Measurements from ENCODE around the gene RELB. TPM values are rescaled to one million over a fixed set of nuclear protein-coding genes. Genes with fewer than 3 reads are reported as not detected.

The RELB gene
- total and polyA plus RNA-seq, 2 donors (not counting 1 experiment from before 2014, with no cell fraction given): 2.3 to 11.7 TPM

- Histone ChIP-seq H3K79me2 (ENCODE audit: control insufficient read depth, insufficient read depth, low read length) (no peaks in the 10 kb centered on the region), H3K9ac (ENCODE audit: insufficient read depth, low read length) (no peak overlapping the region), H3K4me3 (replicated peaks in 1 of 4; ENCODE audit: control extremely low read depth in 1 of 4, insufficient read depth in 1 of 4, low read depth in 3 of 4, low read length in 4 of 4) (no peak overlapping the region), H2AFZ (ENCODE audit: low read length) (no peak overlapping the region), H3K36me3 (ENCODE audit: control insufficient read depth, insufficient read depth, low read length) (no peaks in the 10 kb centered on the region), H3K4me1 (ENCODE audit: control insufficient read depth, extremely low read depth, insufficient read depth, low read length) (no peaks in the 10 kb centered on the region), H3K27me3 (ENCODE audit: control insufficient read depth, insufficient read depth, low read length) (no peaks in the 10 kb centered on the region), H3K27ac (ENCODE audit: insufficient read depth, low read length) (no peak overlapping the region), H4K20me1 (ENCODE audit: control insufficient read depth, extremely low read depth, insufficient read depth, low read length) (no peaks in the 10 kb centered on the region), H3K9me3 (ENCODE audit: control insufficient read depth, insufficient read depth, low read depth, low read length) (no peaks in the 10 kb centered on the region), H3K4me2 (ENCODE audit: extremely low read depth, insufficient read depth, low read length) (no peak overlapping the region)
- no peak for TF ChIP-seq EZH2 (IDR thresholded peaks at IDR 0.05; ENCODE audit: low read length, missing control alignments)
- TF ChIP-seq CTCF (conservative IDR thresholded peaks at IDR 0.05 in 1 of 2, IDR thresholded peaks at IDR 0.05 in 1 of 2; ENCODE audit: low read depth in 1 of 2, low read length in 2 of 2): no peak
- no peak for DNase-seq (ENCODE audit: low read depth in 2 of 2)
Measured at GRCh38 chr19:45010306-45010705, 9.0 kb downstream of the RELB start.

- H3K4me3 ChIP-seq (replicated peaks in 1 of 4; ENCODE audit: control extremely low read depth in 1 of 4, insufficient read depth in 1 of 4, low read depth in 3 of 4, low read length in 4 of 4): no peak overlapping the region
- H3K4me1 ChIP-seq (ENCODE audit: control insufficient read depth, extremely low read depth, insufficient read depth, low read length): no peaks in the 10 kb centered on the region
- no peak overlapping the region for H3K9ac ChIP-seq (ENCODE audit: insufficient read depth, low read length)
- no peaks in the 10 kb centered on the region for H3K36me3 ChIP-seq (ENCODE audit: control insufficient read depth, insufficient read depth, low read length)
- H3K4me2 ChIP-seq (ENCODE audit: extremely low read depth, insufficient read depth, low read length): no peak overlapping the region
- TF ChIP-seq EZH2 (IDR thresholded peaks at IDR 0.05; ENCODE audit: low read length, missing control alignments): no peak
- no peak for TF ChIP-seq CTCF (conservative IDR thresholded peaks at IDR 0.05 in 1 of 2, IDR thresholded peaks at IDR 0.05 in 1 of 2; ENCODE audit: low read depth in 1 of 2, low read length in 2 of 2)
- H3K79me2 ChIP-seq (ENCODE audit: control insufficient read depth, insufficient read depth, low read length): no peaks in the 10 kb centered on the region
- H3K27ac ChIP-seq (ENCODE audit: insufficient read depth, low read length): no peak overlapping the region
- no peak for DNase-seq (ENCODE audit: low read depth in 2 of 2)
- no peaks in the 10 kb centered on the region for H3K9me3 ChIP-seq (ENCODE audit: control insufficient read depth, insufficient read depth, low read depth, low read length)
- no peak overlapping the region for H2AFZ ChIP-seq (ENCODE audit: low read length)
- no peaks in the 10 kb centered on the region for H4K20me1 ChIP-seq (ENCODE audit: control insufficient read depth, extremely low read depth, insufficient read depth, low read length)
- H3K27me3 ChIP-seq (ENCODE audit: control insufficient read depth, insufficient read depth, low read length): no peaks in the 10 kb centered on the region
Measured at GRCh38 chr19:45011959-45012358, 10.7 kb downstream of the RELB start.

GRCh38 chr19:45016388-45017314, 15.4 kb downstream of the RELB start:
- TF ChIP-seq EZH2 (IDR thresholded peaks at IDR 0.05; ENCODE audit: low read length, missing control alignments) (no peak), CTCF (conservative IDR thresholded peaks at IDR 0.05 in 1 of 2, IDR thresholded peaks at IDR 0.05 in 1 of 2; ENCODE audit: low read depth in 1 of 2, low read length in 2 of 2) (peak; percentile 66 to 73)
- no peak overlapping the region for H3K9ac ChIP-seq (ENCODE audit: insufficient read depth, low read length)
- DNase-seq (ENCODE audit: low read depth in 2 of 2): peak; percentile 63 to 76
- H3K27me3 ChIP-seq (ENCODE audit: control insufficient read depth, insufficient read depth, low read length): no peaks in the 10 kb centered on the region
- H3K4me3 ChIP-seq (replicated peaks in 1 of 4; ENCODE audit: control extremely low read depth in 1 of 4, insufficient read depth in 1 of 4, low read depth in 3 of 4, low read length in 4 of 4): no peak overlapping the region
- H3K4me1 ChIP-seq (ENCODE audit: control insufficient read depth, extremely low read depth, insufficient read depth, low read length): no peaks in the 10 kb centered on the region
- H2AFZ ChIP-seq (ENCODE audit: low read length): no peak overlapping the region
- no peak overlapping the region for H3K27ac ChIP-seq (ENCODE audit: insufficient read depth, low read length)
- H3K9me3 ChIP-seq (ENCODE audit: control insufficient read depth, insufficient read depth, low read depth, low read length): no peaks in the 10 kb centered on the region
- H3K36me3 ChIP-seq (ENCODE audit: control insufficient read depth, insufficient read depth, low read length): no peaks in the 10 kb centered on the region
- no peak overlapping the region for H3K4me2 ChIP-seq (ENCODE audit: extremely low read depth, insufficient read depth, low read length)
- no peaks in the 10 kb centered on the region for H3K79me2 ChIP-seq (ENCODE audit: control insufficient read depth, insufficient read depth, low read length)
- H4K20me1 ChIP-seq (ENCODE audit: control insufficient read depth, extremely low read depth, insufficient read depth, low read length): no peaks in the 10 kb centered on the region
